NOMO-1 (cell line): ENCODE measurements around the gene REEP6.
A peak's percentile ranks its signal among the peaks of the same experiment; 100 is the strongest.
"Not testable (repeated sequence)": the region's sequence is repeated elsewhere in the genome, so short reads cannot be mapped to it uniquely, and the experiment has no call there.

ENCODE experiments used
- DNase-seq, 2 experiments: peaks; one replicate each; lab custom pipeline; 2025; ENCODE audit not compliant: unreplicated experiment in 2 of 2; lab: John Stamatoyannopoulos, UW

REEP6 gene

DNA sequence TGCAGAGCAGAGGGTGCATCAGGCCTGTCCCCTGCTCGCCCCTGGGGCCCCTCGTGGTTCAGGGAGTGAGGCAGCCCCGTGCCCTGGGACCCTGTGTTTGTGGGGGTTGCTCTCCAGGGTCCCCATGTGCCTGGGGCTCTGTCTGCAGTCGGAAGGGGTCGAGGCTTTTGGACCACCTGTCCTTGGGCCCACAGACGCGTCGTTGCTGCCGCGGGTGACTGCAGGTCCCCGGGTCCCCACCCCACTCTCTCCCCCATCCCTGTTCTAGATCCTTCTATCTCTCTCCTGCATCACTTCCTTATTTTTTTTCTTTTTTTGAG lies 2.7 kb upstream of the REEP6 start:
- DNase-seq, result no peak

- DNase-seq, result no peak
These were observed 1.3 kb upstream of the REEP6 start for GRCh38 chr19:1489463-1490310.

DNA sequence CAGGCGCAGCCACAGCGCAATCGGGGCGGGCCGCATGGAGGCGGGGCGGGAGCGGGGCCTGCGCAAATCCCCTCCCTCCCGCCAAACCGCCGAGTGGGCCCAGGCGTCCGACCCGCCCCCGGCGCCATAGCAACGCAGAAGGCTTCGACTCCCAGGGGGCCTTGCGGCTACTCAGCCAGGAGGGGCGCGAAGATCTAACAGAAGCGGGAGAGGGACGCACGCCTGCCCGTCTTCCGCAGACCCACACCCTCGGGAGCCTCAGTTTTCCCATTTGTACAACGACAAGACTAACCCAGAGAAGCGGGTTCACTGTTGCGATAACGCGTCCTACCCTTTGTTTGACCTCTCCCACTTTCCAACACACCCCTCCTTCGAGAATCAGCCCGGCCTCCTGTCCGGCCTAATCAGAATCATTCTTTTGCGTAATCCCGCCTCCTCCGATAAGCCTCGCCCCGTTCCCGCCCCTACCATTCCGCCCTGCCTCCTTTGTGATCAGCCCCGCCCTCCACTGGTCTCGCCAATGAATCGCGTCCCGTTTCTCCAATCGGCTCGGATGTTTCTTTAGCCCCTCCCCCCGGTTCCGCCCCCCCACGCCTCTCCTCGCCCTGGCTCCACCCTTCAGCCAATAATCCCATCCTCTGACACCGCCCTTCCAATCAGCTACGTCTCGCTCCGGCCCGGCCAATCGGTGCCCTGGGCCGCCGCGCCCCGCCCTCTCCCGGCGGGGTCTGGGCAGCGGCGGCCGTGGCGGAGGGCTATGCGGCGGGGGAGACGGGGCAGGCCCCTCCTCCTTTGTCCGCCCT lies 469 bp upstream of the REEP6 start, which contains the start of gene PCSK4:
Gene PCSK4, minus strand, starts transcription at position 40 of the 803 bp plus-strand sequence. Its CDS starts 4 bp downstream, at position 36.
- peak; percentile 98 to 99 for DNase-seq

DNA sequence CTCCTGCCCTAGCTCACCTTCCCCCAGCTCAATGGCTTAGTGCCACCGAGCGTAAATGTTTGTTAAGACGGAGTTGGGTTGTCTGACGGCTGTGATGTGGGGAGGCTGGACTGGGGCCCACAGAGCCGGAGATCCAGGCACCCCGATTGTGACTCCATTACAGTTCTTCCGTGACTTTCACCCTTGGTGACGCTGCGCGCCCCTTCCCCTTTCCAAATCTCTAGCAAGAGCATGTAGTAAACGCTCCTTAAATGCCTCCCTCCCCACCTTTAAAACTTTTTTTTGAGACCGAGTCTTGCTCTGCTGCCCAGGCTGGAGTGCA lies 829 bp downstream of the REEP6 start:
- DNase-seq, result no peak

DNA sequence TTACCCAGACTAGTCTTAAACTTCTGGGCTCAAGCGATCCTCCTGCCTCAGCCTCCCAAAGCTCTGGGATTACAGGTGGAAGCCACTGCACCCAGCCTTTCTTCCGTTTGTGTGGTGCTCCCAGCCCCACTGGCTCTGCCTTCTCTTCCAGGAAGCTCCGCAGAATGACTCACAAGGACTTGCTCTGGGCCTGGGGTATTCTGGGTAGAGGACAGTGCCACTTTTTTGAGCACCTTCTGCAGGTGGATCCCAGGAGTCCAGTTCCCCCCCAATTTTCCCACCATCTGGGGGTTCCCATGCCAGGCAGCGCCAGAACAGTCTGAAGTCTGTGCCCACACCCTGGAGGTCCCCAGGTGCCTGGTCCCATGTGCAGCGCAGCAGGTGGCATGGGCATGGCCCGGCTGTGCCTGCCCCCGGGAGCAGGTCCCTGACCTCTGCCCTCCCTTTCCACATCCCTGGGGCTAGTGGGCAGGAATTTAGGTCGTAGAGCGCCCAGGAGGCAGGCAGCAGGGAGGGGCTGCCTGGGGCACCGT lies 1.6 kb downstream of the REEP6 start:
- DNase-seq, result no peak

GRCh38 chr19:1494115-1494815 lies 3.3 kb downstream of the REEP6 start:
- DNase-seq, result no peak

DNA sequence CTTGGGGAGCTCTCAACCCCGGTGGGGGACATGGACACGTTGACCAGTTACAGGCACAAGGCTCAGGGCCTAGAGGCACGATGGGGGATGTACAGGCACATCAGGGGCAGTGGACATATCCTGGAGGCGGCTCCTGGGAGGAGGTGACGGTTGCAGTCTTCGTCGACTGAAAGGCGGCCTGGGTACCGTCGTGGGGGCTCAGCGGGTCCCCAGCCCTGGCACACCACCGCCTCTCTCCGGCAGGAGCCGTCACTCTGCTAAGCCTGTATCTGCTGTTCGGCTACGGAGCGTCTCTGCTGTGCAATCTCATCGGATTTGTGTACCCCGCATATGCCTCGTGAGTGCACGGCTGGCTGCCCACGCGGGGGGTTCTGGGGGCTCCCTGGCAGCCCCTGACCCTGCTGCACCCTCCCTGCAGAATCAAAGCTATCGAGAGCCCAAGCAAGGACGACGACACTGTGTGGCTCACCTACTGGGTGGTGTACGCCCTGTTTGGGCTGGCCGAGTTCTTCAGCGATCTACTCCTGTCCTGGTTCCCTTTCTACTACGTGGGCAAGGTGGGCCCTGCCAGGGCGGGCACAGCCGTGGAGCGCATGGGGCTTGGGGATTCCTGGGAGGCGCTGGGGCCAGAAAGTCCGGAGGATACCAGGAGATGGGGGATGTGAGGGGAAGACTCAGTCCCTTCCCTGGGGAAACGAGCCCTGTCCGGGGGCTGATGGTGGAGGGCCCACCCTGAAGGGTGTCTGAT lies 4.2 kb downstream of the REEP6 start:
- DNase-seq, result no peak

DNA sequence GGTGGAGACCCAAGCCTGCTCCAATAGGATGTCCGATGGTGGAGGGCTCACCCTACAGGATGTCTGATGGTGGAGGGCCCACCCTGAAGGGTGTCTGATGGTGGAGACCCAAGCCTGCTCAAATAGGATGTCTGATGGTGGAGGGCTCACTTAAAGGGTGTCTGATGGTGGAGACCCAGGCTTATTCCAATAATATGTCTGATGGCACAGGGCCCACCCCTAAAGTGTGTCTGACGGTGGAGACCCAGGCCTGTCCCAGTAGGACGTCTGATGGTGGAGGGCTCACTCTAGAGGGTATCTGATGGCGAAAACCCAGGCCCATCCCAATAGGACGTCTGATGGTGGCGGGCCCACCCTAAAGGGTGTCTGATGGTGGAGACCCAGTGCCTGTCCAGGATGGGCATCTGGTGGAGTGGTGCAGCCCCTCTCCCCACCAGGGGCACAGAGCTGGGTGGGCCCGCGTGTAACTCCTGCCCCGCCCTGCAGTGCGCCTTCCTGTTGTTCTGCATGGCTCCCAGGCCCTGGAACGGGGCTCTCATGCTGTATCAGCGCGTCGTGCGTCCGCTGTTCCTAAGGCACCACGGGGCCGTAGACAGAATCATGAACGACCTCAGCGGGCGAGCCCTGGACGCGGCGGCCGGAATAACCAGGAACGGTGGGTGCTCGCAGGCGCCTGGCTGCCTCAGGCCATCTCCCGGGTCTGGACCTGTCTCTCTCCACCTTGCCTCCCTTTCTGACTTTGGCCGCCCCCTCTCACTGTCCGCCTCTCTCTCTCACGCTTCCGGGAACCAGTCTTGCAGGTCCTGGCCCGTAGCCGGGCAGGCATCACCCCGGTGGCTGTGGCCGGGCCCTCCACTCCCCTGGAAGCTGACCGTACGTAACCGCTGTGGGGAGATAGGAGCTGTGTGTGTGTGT lies 5.1 kb downstream of the REEP6 start:
- no peak for DNase-seq

DNA sequence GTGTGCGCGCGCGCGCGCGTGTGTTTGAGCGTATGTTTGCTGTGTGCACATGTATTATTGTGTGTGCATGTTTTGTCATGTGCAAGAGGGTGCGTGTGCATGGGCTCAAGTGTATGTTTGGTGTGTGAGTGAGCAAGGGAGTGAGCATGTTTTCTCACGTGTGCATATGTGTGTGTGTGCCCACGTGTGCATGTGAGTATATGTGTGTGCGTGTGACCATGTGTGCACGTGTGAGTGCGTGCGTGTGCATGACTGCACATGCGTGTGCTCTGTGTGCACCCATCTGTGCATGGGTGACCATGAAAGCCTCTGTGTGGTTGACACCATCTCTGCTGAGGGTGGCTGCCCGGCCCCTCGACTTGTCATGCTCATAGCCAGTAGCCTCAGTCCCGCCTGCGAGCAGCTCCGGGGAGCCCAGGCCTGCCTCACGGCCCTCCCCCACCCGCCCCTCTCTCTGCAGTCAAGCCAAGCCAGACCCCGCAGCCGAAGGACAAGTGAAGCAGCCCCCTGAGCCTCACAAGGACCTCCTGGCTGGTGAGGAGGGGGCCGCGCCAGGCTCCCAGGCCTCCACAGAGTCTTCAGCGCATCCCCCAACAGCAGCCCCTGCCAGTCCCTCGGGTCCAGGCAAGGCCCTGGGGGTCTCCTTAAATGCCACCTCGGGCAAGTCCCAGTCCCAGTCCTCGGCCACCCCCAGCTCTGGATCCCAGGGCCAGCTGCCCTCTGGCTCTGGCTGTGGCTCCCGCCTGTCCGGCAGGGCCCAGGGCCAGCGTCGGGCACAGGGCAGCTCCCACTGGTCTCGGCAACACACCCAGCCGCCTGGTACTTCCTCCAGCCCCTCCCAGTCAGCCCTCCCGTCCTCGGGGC lies 6.0 kb downstream of the REEP6 start:
- DNase-seq, result no peak

DNA sequence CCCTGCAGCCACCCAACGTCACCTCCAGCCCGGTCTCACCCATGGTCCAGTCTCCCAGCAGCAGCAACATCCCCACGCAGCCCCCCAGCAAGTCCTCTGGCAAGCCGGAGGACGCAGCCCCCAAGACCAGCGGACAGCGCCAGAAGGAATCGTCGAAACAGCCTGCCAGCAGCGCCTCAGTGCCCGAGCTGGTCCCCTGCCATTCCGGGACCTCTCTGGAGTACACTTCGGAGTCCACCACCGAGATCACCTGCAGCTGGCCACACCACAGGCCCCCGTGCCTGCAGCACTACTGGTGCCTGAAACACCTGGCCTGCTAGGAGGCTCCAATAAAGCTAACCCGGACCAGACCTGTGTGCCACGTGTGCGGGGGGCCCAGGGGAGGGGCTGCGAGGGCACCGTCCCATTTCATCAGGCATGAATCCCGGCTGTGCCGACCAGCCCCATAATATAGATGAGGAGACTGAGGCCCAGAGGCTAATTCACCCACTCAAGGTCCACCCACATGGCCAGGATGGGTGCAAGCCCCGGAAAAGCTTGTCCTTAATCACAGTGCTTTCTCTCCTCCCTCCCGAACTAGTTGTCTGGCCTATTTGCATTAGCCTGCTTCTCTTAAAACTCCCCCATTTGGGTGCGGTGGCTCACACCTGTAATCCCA lies 6.7 kb downstream of the REEP6 start:
- no peak for DNase-seq

DNA sequence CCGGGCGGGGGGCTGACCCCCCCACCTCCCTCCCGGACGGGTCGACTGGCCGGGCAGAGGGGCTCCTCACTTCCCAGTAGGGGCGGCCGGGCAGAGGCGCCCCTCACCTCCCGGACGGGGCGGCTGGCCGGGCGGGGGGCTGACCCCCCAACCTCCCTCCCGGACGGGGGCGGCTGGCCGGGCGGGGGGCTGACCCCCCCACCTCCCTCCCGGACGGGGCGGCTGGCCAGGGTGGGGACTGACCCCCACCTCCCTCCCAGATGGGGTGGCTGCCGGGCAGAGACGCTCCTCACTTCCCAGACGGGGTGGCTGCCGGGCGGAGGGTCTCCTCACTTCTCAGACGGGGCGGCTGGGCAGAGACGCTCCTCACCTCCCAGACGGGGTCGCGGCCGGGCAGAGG lies 8.2 kb downstream of the REEP6 start:
- DNase-seq, result not testable (repeated sequence)

- DNase-seq, result no peak
These were observed 10.2 kb downstream of the REEP6 start for GRCh38 chr19:1501200-1501595.

- no peak for DNase-seq
These were observed 11.6 kb downstream of the REEP6 start for GRCh38 chr19:1502433-1503088.

DNA sequence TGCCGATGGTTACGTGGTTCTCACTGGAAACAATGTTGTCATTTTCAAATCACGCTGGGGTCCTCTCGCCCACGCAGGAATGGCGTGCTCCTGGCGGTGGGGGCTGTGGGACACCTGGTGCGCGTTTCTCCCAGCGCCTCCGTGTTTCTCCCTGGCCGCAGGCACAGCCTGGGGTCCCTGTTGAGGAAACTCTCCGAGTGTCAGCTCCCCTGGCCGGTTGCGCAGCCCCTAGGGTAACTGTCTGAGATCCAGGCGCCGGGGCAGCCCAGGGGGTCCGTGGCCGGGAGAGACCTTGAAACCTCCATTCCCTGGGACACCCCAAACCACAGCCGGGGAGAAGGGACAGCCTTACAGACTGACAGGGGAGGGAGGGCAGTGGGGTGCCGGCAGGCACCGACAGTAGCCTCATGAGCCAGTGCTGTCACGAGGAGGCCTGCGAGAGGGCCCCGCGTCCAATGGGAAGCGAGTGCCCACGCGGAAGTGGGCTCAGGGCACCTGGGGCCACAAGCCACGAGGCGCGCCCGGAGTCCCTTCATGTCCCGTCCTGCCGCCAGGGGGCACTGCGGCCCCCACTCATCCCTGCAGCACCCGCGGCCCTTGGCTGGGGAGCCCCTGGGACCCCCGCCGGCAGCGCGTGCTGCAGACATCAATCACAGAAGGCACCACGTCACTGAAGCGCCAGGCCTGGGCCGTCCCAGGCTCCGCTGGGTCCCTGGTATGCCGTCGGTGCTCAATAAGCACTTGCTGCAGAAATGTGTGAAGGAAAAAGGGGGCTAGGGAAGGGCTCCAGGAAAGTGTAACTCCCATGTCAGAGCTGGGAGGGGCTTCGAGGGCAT lies 12.3 kb downstream of the REEP6 start:
- DNase-seq, result peak; percentile 51 to 54

- DNase-seq, result no peak
These were observed 13.2 kb downstream of the REEP6 start for GRCh38 chr19:1503925-1504773.

DNA sequence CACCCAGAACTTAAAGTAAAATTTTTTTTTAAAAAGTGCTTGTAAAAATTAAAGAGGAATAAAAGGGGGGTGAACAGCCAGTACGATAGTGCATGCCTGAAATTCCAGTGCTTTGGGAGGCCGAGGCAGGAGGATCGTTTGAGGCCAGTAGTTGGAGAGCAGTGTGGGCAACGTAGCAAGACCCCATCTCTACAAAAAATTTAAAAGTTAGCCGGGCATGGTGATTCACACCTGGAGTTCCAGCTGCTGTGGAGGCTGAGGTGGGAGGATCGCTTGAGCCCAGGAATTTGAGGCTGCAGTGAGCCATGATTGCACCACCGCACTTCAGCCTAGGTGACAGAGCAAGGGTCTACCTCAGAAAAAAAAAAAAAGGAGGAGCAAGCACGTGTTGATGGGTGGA lies 14.0 kb downstream of the REEP6 start:
- no peak for DNase-seq
